ENCODE measurements around the gene NECTIN1.
"Not testable (repeated sequence)": the region's sequence is repeated elsewhere in the genome, so short reads cannot be mapped to it uniquely, and the experiment has no call there.

NECTIN1 gene

GRCh38 chr11:119615882-119616196, 113.2 kb downstream of the NECTIN1 start:
- no peak for DNase-seq (ENCODE audit: low read depth)

- DNase-seq (ENCODE audit: low read depth): peak; percentile 18
These were observed 113.8 kb downstream of the NECTIN1 start for GRCh38 chr11:119615003-119615881.

DNA sequence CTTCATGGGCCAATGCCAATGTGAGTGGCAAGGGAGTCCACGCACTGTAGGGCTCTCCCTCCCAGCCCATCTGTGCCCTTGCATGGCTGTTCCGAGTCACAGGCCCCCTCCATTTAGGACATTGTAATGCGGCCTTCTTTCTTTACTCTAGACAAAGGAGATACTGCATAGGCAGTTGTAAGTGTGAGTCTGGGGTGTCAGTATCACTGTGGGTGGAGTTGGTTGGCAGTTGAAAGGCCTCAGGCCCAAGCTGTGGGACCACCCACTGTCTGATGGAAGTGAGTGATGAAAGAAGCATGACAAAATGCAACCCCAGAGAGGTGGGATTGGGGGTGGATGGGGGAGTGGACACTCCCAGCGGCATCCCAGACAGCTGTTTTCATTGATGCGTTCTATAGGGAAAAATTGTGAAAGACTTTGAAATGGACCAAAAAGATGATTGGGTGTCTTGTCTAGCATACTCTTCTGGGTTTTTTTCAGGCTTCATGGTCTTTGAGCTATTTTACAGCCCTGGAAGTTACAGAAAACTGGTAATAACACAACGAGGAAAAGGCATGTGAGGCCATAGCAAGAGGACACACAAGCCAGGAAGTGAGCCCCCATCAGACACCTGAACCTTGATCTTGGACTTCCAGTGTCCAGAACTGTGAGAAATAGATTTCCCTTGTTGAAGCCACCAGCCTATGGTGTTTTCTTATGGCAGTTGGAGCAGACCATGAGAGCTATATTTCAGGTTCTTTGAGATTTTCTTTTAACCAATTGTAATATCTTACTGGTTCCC, 114.6 kb downstream of the NECTIN1 start:
- DNase-seq (ENCODE audit: low read depth): no peak

DNA sequence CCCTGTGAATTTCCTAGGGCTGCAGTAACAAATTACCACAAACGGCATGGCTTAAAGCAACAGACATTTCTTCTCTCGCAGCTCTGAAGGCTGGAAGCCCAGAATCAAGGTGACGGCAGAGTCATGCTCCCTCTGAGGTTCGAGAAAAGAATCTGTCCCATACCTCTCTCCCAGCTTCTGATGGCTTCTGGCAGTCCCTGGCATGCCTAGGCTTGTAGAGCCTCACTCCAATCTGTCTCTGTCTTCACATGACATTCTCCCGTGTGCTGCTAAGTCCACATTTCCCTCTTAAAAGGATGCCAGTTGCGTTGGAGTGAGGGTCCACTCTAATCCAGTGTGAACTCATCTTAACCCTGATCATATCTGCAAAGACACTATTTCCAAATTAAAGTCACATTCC, 116.2 kb downstream of the NECTIN1 start:
- DNase-seq (ENCODE audit: low read depth): no peak

GRCh38 chr11:119610836-119611426, 118.1 kb downstream of the NECTIN1 start:
- DNase-seq (ENCODE audit: low read depth): no peak

DNA sequence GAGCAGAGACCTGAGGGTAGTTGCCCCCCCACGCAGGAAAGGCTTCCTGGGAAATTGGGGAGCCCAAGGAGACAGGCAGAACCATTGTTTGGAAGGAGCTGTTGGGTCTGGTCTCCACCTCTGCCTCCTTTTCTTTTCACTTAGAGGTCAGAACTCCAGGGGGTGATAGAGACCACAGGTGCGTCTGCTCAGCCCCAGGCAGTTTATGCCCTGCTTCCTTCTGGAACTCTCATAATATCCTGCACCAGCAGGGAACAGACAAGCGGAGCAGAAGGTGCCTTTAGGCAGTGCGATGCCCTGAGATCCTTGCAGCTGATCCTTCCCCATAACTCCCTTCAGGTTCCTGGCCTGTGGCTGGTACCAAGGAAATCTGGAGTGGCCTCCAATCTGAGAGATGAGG, 120.2 kb downstream of the NECTIN1 start:
- no peak for DNase-seq (ENCODE audit: low read depth)

DNA sequence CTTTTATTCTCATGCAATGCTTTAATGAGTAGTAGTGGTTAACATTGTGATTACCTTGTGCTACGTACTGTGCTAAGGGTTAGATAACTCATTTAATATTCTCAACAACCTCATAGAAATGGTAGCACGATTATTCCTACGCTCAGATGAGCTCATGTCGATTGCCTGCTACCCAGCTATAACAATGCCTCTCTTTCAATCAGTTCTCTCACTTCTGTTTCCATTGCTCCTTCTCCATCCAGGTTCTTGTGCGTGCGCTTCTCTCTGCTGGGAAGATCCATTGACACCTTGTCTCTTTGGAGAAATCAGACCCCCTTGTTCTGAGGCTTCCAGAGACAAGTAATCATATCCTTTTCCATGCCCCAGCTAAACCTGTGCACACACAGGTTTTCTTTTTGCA, 120.8 kb downstream of the NECTIN1 start:
- DNase-seq (ENCODE audit: low read depth): no peak

DNA sequence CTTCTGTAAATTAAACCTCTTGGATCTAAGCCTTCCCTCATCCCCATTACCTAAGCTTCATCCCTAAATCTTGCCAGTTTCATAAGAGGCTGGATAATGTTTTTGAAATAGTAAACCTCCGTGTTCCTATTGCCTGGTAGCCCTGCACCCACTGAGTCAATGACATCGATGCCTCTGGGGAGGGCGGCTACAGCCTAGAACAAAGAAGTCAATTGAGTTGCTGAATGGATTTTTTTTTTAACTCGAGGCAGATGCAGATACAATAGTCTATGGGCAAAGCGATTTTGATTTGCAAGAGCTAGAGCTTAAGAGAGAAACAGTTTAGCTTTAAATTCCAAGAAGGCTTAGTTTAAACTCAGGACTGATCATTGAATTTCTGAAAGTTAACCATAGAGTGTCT, 121.3 kb downstream of the NECTIN1 start:
- DNase-seq (ENCODE audit: low read depth): no peak

GRCh38 chr11:119605137-119605665, 123.8 kb downstream of the NECTIN1 start:
- DNase-seq (ENCODE audit: low read depth): no peak

DNA sequence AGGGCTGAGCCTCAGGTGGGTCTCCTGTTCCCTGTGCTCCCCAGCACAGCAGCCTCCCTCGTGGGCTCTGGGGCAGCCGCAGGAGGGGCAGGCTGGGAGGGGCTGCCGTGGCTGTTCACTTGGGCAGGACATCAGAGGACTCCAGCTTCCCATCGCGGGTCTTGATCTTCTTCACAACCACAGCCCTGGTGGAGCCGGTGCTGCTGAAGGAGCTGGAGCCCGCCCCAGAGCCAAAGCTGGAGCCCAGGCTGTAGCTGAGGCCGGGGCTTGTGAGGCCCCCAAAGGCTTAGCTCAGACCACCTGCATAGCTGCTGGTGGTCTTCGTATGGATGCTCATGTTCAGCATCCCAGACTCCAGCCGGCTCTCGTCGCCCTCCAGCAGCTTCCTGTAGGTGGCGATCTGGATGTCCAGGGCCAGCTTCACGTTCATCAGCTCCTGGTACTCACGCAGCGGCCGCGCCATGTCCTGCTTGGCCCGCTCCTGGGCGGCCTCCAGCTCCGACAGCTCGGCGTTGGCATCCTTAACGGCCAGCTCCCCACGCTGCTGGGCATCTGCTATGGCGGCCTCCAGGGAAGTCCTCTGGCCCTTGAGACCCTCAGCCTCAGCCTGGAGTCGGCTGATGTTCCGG, 126.1 kb downstream of the NECTIN1 start:
- no peak for DNase-seq (ENCODE audit: low read depth)

GRCh38 chr11:119599864-119600541, 129.0 kb downstream of the NECTIN1 start:
- no peak for DNase-seq (ENCODE audit: low read depth)

DNA sequence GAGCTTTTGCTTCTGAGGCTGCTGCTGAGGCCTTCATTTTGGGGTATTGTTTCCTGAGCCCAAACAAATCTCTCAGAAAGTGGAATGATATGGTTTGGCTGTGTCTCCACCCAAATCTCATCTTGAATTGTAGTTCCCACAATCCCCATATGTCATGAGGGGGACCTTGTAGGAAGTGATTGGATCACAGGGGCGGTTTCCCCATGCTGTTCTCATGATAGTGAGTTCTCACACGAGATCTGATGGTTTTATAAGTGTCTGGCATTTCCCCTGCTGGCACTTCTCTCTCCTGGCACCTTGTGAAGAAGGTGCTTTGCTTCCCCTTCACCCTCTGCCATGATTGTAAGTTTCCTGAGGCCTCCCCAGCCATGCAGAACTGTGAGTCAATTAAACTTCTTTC, 133.1 kb downstream of the NECTIN1 start:
- not testable (repeated sequence) for DNase-seq (ENCODE audit: low read depth)

GRCh38 chr11:119594639-119595249, 134.3 kb downstream of the NECTIN1 start:
- no peak for DNase-seq (ENCODE audit: low read depth)

- no peak for DNase-seq (ENCODE audit: low read depth)
These were observed 135.7 kb downstream of the NECTIN1 start for GRCh38 chr11:119593346-119593745.

GRCh38 chr11:119592642-119593041, 136.4 kb downstream of the NECTIN1 start:
- no peak for DNase-seq (ENCODE audit: low read depth)

- DNase-seq (ENCODE audit: low read depth): no peak
These were observed 137.1 kb downstream of the NECTIN1 start for GRCh38 chr11:119591836-119592310.

DNA sequence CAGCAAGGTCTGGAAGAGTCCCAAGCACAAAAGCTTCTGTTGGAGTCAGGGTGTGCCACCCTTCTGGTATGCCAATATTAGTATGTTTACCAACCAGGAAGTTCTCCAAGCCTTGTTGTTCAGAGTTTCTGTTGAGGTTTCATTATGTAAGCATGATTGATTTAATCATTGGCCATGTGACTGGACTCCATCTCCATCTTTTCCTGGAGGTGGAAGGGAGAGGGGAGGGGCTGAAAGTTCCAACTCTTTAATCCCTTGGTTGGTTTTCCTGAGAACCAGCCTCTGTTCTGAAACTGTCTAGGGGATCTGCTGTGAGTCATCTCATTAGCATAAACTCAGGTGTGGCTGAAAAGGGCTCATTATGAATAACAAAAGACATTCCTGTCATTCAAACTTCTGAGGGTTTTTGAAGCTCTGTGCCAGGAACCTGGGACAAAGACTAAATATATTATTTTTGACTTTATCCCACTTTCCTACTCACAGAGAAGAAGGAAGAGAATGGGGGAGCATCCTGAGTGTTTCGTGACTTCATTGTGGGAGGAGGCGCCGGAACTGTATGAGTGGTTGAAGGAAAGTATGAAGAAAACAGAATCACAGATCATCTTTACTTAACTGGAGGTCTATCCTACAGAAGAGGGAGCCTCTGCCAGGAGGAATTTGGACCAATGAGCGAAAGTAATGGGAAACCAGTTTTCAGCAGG, 138.2 kb downstream of the NECTIN1 start:
- no peak for DNase-seq (ENCODE audit: low read depth)

GRCh38 chr11:119589001-119589400, 140.0 kb downstream of the NECTIN1 start:
- DNase-seq (ENCODE audit: low read depth): no peak
